SK-N-SH treated with all-trans-retinoic acid at 6 μM for 48 hours (cell line): ENCODE measurements around the gene ISG20.

ENCODE experiments used
- ATAC-seq: fragments of 200-7000 bp; cut with Tn5 transposase; 3 replicates; pipeline ENCODE4 v1.9.1; 2020; ENCODE audit warnings: mild to moderate bottlenecking, moderate library complexity
- ARNTL ChIP-seq: fragments of 450-650 bp; formaldehyde crosslinking; IDR thresholded peaks from 2 replicates; pipeline ENCODE4 v1.5.0; 2020; ENCODE audit warnings: low read depth, mild to moderate bottlenecking, moderate library complexity, borderline replicate concordance
- CREB5 ChIP-seq: fragments of 250-450 bp; sonication (Bioruptor Pico); IDR thresholded peaks from 2 replicates; pipeline ENCODE4 v1.5.1; 2020; ENCODE audit warnings: low read depth, mild to moderate bottlenecking, moderate library complexity
- CSDC2 ChIP-seq: fragments of 250-450 bp; sonication (Bioruptor Pico); IDR thresholded peaks from 2 replicates; pipeline ENCODE4 v1.5.0; 2020; ENCODE audit warnings: mild to moderate bottlenecking, moderate library complexity
- CSRNP3 ChIP-seq: fragments of 250-450 bp; sonication (Bioruptor Pico); IDR thresholded peaks from 2 replicates; pipeline ENCODE4 v1.5.1; 2021; ENCODE audit warnings: mild to moderate bottlenecking, moderate library complexity
- ESRRG ChIP-seq: fragments of 250-450 bp; sonication (Bioruptor Pico); IDR thresholded peaks from 2 replicates; pipeline ENCODE4 v1.6.1; 2021; ENCODE audit warnings: mild to moderate bottlenecking
- GLIS3 ChIP-seq: fragments of 250-450 bp; sonication (Bioruptor Pico); IDR thresholded peaks from 2 replicates; pipeline ENCODE4 v1.5.0; 2020; ENCODE audit warnings: mild to moderate bottlenecking, moderate library complexity
- ISL1 ChIP-seq: fragments of 250-450 bp; sonication (Bioruptor Pico); IDR thresholded peaks from 2 replicates; pipeline ENCODE4 v2.1.2; 2022; ENCODE audit warnings: mild to moderate bottlenecking, moderate library complexity
- OSR1 ChIP-seq: fragments of 250-450 bp; sonication (Bioruptor Pico); IDR thresholded peaks from 2 replicates; pipeline ENCODE4 v1.8.0; 2022; ENCODE audit warnings: moderate library complexity, mild to moderate bottlenecking, inconsistent platforms
- PPARA ChIP-seq: fragments of 250-450 bp; sonication (Bioruptor Pico); IDR thresholded peaks from 2 replicates; pipeline ENCODE4 v1.5.0; 2020; ENCODE audit warnings: mild to moderate bottlenecking, borderline replicate concordance
- SNAI2 ChIP-seq: fragments of 250-450 bp; sonication (Bioruptor Pico); IDR thresholded peaks from 2 replicates; pipeline ENCODE4 v1.5.0; 2020; ENCODE audit warnings: mild to moderate bottlenecking, moderate library complexity
- TCF4 ChIP-seq: fragments of 250-450 bp; sonication (Bioruptor Pico); IDR thresholded peaks from 2 replicates; pipeline ENCODE4 v1.8.0; 2021; ENCODE audit warnings: mild to moderate bottlenecking, moderate library complexity, borderline replicate concordance
- TOX ChIP-seq: fragments of 250-450 bp; sonication (Bioruptor Pico); IDR thresholded peaks from 2 replicates; pipeline ENCODE4 v1.8.0; 2021; ENCODE audit warnings: mild to moderate bottlenecking, moderate library complexity, borderline replicate concordance
- TSHZ2 ChIP-seq: fragments of 250-450 bp; sonication (Bioruptor Pico); IDR thresholded peaks from 2 replicates; pipeline ENCODE4 v1.5.0; 2020; ENCODE audit warnings: mild to moderate bottlenecking, moderate library complexity
- ZFP3 ChIP-seq: fragments of 250-450 bp; sonication (Bioruptor Pico); IDR thresholded peaks from 2 replicates; pipeline ENCODE4 v1.5.0; 2020; ENCODE audit warnings: mild to moderate bottlenecking, moderate library complexity
- ZFP30 ChIP-seq: fragments of 450-650 bp; formaldehyde crosslinking; IDR thresholded peaks from 2 replicates; pipeline ENCODE4 v1.5.0; 2022; ENCODE audit warnings: mild to moderate bottlenecking, moderate library complexity
- ZNF565 ChIP-seq: fragments of 450-650 bp; formaldehyde crosslinking; conservative IDR thresholded peaks from 2 replicates; pipeline ENCODE4 v1.5.0; 2020; ENCODE audit warnings: low read depth, mild to moderate bottlenecking, moderate library complexity
- ZNF70 ChIP-seq: fragments of 450-650 bp; formaldehyde crosslinking; IDR thresholded peaks from 2 replicates; pipeline ENCODE4 v1.5.0; 2020; ENCODE audit warnings: mild to moderate bottlenecking, moderate library complexity
- ZNF8 ChIP-seq: fragments of 450-650 bp; formaldehyde crosslinking; IDR thresholded peaks from 2 replicates; pipeline ENCODE4 v1.5.0; 2020; ENCODE audit warnings: mild to moderate bottlenecking, moderate library complexity
- TF ChIP-seq, protein P1 (sequence below): fragments of 250-450 bp; sonication (Bioruptor Pico); IDR thresholded peaks from 2 replicates; pipeline ENCODE4 v1.8.0; 2020; ENCODE audit warnings: mild to moderate bottlenecking, moderate library complexity, borderline replicate concordance
- TF ChIP-seq, protein P2 (sequence below): fragments of 250-450 bp; sonication (Bioruptor Pico); IDR thresholded peaks from 2 replicates; pipeline ENCODE4 v1.8.0; 2021; ENCODE audit warnings: low read depth, mild to moderate bottlenecking, moderate library complexity, borderline replicate concordance

ISG20 gene

DNA sequence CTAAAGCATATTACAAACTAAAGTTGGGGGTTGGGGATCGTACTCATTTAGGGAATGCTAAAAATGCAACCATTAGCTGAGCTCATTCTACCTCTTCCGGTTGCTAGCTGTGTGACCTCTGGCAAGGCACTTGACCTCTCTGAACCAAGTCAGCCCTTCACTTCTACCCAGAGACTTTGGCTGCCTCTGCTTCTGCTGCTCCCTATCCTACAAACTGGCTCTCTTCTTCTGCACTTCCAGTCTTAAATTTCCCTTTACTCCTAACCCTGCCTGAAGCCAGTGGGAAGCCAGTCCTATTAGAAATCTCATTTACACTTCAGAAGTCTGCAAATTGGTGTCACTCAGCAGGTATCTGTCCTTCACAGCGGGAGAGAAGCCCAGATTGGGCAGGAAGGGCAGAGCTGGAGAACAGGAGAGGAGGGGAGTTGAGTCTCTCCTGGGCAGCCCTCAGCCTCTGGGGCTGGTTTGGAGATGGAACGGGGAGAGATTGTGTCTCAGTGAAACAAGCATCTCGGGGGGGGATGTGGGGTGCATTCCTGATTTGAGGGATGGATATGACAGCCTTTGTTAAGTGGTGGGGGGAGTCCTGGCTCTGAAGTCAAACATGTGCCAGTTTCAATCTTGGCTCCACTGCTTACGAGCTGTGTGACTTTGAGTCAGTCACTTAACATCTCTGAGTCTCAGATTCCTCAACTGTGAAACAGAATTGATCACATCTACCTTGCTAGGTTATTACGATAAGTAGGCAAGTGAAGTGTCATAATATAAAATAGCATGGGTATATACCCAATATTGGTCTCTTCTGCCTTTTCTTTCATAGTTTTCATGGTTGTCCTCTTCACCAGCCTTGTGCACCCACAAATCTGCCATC, 25.5 kb upstream of the ISG20 start (continued):
- no peak for TF ChIP-seq ZFP30 (CRISPR knock-in tag)
- TF ChIP-seq CSDC2 (CRISPR knock-in tag) = no peak
- TF ChIP-seq GLIS3 (CRISPR knock-in tag) = no peak
- no peak for TF ChIP-seq TOX
- TF ChIP-seq OSR1 (CRISPR knock-in tag) = no peak

DNA sequence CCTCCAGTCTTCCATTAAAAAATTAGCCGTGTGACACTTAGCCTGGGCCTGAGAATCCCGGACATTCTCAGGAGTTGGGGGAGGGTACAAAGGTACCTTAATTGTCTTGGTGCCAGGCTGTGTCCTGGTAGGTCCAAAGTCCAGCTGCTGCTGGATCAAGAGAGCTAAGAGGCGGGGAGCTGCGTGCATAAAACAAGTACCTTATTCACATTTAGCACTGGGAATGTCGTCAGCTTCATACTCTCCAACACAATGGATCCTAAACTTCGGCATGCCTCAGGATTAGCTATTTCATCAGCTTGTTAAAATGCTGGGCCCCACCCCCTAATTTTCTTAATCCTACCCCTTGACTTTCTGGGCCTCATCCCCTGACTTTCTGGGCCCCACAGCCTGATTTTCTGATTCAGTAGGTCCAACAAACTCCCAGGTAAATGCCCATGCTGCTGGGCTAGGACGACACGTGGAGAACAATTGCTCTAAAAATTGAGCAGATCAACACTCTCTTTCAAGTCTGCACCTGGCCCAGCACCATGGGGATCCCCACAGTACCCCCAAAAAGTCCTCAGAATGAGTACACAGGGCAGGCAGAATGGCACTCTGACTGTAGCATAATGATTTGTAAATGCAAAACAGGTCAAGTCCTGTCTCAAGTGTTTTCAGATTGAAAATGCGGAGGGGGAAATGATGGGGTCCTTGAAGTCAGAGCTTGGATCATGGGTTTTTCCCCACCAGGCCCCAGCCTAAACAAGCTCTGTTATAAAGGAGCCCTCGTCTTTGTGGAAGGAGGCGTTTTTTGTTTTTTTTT, 23.3 kb upstream of the ISG20 start:
- ATAC-seq = no peak
- TF ChIP-seq, protein P1, sequence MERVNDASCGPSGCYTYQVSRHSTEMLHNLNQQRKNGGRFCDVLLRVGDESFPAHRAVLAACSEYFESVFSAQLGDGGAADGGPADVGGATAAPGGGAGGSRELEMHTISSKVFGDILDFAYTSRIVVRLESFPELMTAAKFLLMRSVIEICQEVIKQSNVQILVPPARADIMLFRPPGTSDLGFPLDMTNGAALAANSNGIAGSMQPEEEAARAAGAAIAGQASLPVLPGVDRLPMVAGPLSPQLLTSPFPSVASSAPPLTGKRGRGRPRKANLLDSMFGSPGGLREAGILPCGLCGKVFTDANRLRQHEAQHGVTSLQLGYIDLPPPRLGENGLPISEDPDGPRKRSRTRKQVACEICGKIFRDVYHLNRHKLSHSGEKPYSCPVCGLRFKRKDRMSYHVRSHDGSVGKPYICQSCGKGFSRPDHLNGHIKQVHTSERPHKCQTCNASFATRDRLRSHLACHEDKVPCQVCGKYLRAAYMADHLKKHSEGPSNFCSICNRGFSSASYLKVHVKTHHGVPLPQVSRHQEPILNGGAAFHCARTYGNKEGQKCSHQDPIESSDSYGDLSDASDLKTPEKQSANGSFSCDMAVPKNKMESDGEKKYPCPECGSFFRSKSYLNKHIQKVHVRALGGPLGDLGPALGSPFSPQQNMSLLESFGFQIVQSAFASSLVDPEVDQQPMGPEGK (CRISPR knock-in tag) = no peak
- TF ChIP-seq ZNF70 (CRISPR knock-in tag) = no peak
- TF ChIP-seq ARNTL = no peak
- no peak for TF ChIP-seq ZNF565
- no peak for TF ChIP-seq TCF4 (CRISPR knock-in tag)
- TF ChIP-seq OSR1 (CRISPR knock-in tag) = no peak
- TF ChIP-seq SNAI2 (CRISPR knock-in tag) = no peak
- TF ChIP-seq ZFP30 (CRISPR knock-in tag) = no peak
- no peak for TF ChIP-seq ESRRG (CRISPR knock-in tag)
- TF ChIP-seq CREB5 (CRISPR knock-in tag) = no peak
- TF ChIP-seq ZFP3 (CRISPR knock-in tag) = no peak
- no peak for TF ChIP-seq TSHZ2 (CRISPR knock-in tag)
- TF ChIP-seq PPARA (CRISPR knock-in tag) = no peak
- TF ChIP-seq, protein P2, sequence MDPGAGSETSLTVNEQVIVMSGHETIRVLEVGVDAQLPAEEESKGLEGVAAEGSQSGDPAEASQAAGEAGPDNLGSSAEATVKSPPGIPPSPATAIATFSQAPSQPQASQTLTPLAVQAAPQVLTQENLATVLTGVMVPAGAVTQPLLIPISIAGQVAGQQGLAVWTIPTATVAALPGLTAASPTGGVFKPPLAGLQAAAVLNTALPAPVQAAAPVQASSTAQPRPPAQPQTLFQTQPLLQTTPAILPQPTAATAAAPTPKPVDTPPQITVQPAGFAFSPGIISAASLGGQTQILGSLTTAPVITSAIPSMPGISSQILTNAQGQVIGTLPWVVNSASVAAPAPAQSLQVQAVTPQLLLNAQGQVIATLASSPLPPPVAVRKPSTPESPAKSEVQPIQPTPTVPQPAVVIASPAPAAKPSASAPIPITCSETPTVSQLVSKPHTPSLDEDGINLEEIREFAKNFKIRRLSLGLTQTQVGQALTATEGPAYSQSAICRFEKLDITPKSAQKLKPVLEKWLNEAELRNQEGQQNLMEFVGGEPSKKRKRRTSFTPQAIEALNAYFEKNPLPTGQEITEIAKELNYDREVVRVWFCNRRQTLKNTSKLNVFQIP (CRISPR knock-in tag) = no peak
- no peak for TF ChIP-seq ISL1 (CRISPR knock-in tag)
- no peak for TF ChIP-seq CSDC2 (CRISPR knock-in tag)
- no peak for TF ChIP-seq TOX
- TF ChIP-seq ZNF8 (CRISPR knock-in tag) = no peak
- no peak for TF ChIP-seq CSRNP3 (CRISPR knock-in tag)
- no peak for TF ChIP-seq GLIS3 (CRISPR knock-in tag)
